Neural cell (in vitro differentiated cells): ENCODE results near the gene SPEG.

Source experiments
- CTCF ChIP-seq: fragments of 450-650 bp; IDR thresholded peaks from 2 replicates; pipeline ENCODE4 v1.5.1; 2014; ENCODE audit warnings: antibody characterized with exemption, mild to moderate bottlenecking, moderate library complexity; ENCODE audit not compliant: poor library complexity, severe bottlenecking
- EP300 ChIP-seq: fragments of 450-650 bp; conservative IDR thresholded peaks from 2 replicates; pipeline ENCODE4 v1.6.1; 2014; ENCODE audit warnings: antibody characterized with exemption, mild to moderate bottlenecking, moderate library complexity; ENCODE audit not compliant: poor library complexity, severe bottlenecking
- EZH2 ChIP-seq: fragments of 200-600, 300-800 bp; shearing (Covaris generic), sonication (generic); IDR thresholded peaks from 2 replicates; pipeline ENCODE4 v1.6.1; 2014; ENCODE audit warnings: antibody characterized with exemption, low read length, borderline replicate concordance, mild to moderate bottlenecking; ENCODE audit not compliant: insufficient read depth, poor library complexity, severe bottlenecking
- MXI1 ChIP-seq: fragments of 450-650 bp; conservative IDR thresholded peaks from 2 replicates; pipeline ENCODE4 v1.6.1; 2014; ENCODE audit warnings: antibody characterized with exemption, mild to moderate bottlenecking; ENCODE audit not compliant: poor library complexity, severe bottlenecking
- POLR2AphosphoS5 ChIP-seq: IDR thresholded peaks from 2 replicates; pipeline ENCODE4 v1.6.1; 2012
- RAD21 ChIP-seq: fragments of 450-650 bp; conservative IDR thresholded peaks from 2 replicates; pipeline ENCODE4 v1.6.1; 2014; ENCODE audit warnings: antibody characterized with exemption, mild to moderate bottlenecking, moderate library complexity
- SMC3 ChIP-seq: fragments of 450-650 bp; conservative IDR thresholded peaks from 2 replicates; pipeline ENCODE4 v1.6.1; 2014; ENCODE audit warnings: antibody characterized with exemption, mild to moderate bottlenecking, moderate library complexity; ENCODE audit not compliant: poor library complexity
- TAF1 ChIP-seq: IDR thresholded peaks from 2 replicates; pipeline ENCODE4 v1.6.1; 2012; ENCODE audit warnings: low read depth
- TF ChIP-seq, protein P1 (sequence below): IDR thresholded peaks from 2 replicates; pipeline ENCODE4 v1.6.1; 2012; ENCODE audit warnings: borderline replicate concordance

DNA sequence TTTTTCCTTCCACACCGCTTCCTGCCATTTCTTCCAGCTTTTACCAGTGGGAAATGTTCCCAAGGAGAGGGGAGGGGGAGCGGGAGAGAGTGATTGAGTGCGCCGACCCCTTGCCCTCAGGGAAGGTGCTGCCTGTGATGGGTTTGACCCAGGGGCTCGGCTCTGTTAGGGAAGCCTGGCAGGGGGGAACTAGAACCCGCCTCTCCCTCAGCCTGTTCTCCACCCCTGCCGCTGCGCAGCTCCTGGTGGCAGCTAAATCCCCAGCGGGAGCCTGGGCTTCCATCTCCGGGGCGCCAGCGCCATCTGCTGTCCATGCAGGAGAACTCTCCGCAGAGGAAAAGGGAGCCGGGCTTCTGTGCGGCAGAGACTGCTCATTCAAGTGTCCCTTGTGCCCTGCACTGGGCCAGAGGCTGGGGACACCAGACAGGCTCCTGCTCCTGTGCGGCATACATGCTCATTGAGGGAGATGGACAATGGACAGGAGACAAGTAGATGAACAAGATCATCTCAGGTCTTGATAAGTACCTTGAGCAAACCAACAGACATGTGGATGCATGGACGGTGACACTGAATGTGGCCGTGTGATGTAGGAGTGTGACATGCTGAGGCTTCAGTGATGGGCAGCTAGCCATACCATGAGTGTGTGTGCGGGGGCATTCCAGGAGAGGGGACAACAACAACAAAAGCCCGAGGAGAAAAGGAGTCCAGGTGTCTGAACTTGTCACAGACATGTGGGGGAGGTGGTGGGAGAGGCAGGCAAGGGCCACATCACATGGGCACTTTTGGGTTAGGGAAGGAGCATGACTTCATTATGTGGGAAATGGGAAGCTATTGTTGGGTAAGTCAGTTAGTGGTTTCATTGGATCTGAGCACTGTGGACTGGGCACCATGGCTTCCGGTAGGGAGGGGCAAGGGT lies 95.7 kb downstream of the SPEG start:
- no peak for TF ChIP-seq EZH2
- TF ChIP-seq, protein P1, sequence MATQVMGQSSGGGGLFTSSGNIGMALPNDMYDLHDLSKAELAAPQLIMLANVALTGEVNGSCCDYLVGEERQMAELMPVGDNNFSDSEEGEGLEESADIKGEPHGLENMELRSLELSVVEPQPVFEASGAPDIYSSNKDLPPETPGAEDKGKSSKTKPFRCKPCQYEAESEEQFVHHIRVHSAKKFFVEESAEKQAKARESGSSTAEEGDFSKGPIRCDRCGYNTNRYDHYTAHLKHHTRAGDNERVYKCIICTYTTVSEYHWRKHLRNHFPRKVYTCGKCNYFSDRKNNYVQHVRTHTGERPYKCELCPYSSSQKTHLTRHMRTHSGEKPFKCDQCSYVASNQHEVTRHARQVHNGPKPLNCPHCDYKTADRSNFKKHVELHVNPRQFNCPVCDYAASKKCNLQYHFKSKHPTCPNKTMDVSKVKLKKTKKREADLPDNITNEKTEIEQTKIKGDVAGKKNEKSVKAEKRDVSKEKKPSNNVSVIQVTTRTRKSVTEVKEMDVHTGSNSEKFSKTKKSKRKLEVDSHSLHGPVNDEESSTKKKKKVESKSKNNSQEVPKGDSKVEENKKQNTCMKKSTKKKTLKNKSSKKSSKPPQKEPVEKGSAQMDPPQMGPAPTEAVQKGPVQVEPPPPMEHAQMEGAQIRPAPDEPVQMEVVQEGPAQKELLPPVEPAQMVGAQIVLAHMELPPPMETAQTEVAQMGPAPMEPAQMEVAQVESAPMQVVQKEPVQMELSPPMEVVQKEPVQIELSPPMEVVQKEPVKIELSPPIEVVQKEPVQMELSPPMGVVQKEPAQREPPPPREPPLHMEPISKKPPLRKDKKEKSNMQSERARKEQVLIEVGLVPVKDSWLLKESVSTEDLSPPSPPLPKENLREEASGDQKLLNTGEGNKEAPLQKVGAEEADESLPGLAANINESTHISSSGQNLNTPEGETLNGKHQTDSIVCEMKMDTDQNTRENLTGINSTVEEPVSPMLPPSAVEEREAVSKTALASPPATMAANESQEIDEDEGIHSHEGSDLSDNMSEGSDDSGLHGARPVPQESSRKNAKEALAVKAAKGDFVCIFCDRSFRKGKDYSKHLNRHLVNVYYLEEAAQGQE: no peak
- no peak for TF ChIP-seq TAF1
- peak; percentile 99 for TF ChIP-seq CTCF
- peak; percentile 16 for TF ChIP-seq EP300
- peak; percentile 11 for TF ChIP-seq POLR2AphosphoS5
- TF ChIP-seq MXI1: peak; percentile 18
- TF ChIP-seq SMC3: peak; percentile 100
- peak; percentile 100 for TF ChIP-seq RAD21
